Measurements from ENCODE around the gene SHD. TPM values are rescaled to one million over a fixed set of nuclear protein-coding genes. Genes with fewer than 3 reads are reported as not detected.

The SHD gene
- total RNA-seq, 1 experiment from 2014 or later = 2.0 TPM

DNA sequence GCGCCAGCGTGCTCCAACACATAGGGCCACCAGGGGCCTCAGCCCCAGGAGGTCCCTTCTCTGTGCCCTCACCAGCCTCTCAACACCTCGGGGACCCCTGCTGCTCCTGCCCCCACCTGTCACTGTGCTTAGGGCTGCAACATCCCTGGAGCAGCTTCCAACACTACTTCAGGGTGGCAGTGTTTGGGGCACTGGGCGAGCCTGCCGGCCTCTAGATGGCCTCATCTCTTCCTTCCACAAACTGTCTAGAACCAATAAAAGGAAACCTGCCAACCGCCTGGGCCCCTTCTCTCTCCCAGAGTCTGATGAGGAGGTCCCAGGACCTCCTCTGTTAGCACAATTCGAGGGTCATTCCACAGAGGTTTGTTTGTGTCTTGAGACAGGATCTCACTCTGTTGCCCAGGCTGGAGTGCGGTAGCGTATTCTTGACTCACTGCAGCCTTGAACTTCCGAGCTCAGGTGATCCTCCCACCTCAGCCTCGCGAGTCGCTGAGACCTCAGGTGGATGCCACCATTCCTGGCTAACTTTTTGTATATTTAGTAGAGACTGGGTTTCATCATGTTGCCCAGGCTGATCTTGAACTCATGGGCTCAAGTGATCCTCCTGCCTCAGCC lies 10.1 kb upstream of the SHD start:
- DNase-seq (ENCODE audit: low read depth, low spot score) = no peak
- Histone ChIP-seq H2AFZ (ENCODE audit: low read depth, low read length, poor library complexity, severe bottlenecking) (no peak overlapping the region), H3K4me1 (ENCODE audit: control insufficient read depth in 1 of 2, insufficient read depth in 2 of 2, low read length in 2 of 2) (peaks cover 0 to 7% of the 10 kb centered on the region in 2 experiments; a peak in 1 of 4 replicates), H3K27ac (ENCODE audit: low read depth, low read length) (peak overlapping the region; percentile 18; the same call in 1 of the 2 replicates), H3K4me3 (replicated peaks in 1 of 2; ENCODE audit: low read depth in 1 of 2, low read length in 2 of 2) (no peak overlapping the region), H3K9me2 (ENCODE audit: insufficient read depth) (no peaks in the 10 kb centered on the region), H3K36me3 (ENCODE audit: control insufficient read depth in 1 of 2, insufficient read depth in 2 of 2, low read length in 2 of 2) (peaks cover 2 to 14% of the 10 kb centered on the region in 2 experiments; a peak in 3 of 4 replicates), H3K27me3 (ENCODE audit: insufficient read depth, low read length) (no peaks in the 10 kb centered on the region), H3K4me2 (ENCODE audit: low read length) (no peak overlapping the region), H3K79me2 (ENCODE audit: insufficient read depth, low read length) (no peaks in the 10 kb centered on the region), H3K9me3 (ENCODE audit: control insufficient read depth in 1 of 2, insufficient read depth in 1 of 2, low read depth in 1 of 2, low read length in 2 of 2) (no peaks in the 10 kb centered on the region), H4K20me1 (ENCODE audit: insufficient read depth) (no peaks in the 10 kb centered on the region), H3K9ac (ENCODE audit: low read length) (no peak overlapping the region)
- BruUV-seq (replicated peaks) = no TSS peak
- TF ChIP-seq ZFX (IDR thresholded peaks at IDR 0.05) = no peak
- TF ChIP-seq, protein P1, sequence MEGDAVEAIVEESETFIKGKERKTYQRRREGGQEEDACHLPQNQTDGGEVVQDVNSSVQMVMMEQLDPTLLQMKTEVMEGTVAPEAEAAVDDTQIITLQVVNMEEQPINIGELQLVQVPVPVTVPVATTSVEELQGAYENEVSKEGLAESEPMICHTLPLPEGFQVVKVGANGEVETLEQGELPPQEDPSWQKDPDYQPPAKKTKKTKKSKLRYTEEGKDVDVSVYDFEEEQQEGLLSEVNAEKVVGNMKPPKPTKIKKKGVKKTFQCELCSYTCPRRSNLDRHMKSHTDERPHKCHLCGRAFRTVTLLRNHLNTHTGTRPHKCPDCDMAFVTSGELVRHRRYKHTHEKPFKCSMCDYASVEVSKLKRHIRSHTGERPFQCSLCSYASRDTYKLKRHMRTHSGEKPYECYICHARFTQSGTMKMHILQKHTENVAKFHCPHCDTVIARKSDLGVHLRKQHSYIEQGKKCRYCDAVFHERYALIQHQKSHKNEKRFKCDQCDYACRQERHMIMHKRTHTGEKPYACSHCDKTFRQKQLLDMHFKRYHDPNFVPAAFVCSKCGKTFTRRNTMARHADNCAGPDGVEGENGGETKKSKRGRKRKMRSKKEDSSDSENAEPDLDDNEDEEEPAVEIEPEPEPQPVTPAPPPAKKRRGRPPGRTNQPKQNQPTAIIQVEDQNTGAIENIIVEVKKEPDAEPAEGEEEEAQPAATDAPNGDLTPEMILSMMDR (IDR thresholded peaks at IDR 0.05 in 2 of 3, conservative IDR thresholded peaks at IDR 0.05 in 1 of 3; ENCODE audit: borderline replicate concordance in 1 of 3, insufficient read depth in 1 of 3, low read depth in 2 of 3, low read length in 2 of 3) = peak in 1 of 3 experiments; percentile 17; a peak in 1 of 6 replicates
- POLR2A ChIA-PET = no interaction called here
- CTCF ChIA-PET = no interaction called here
- RAD21 ChIA-PET (ENCODE audit: low non-redundant PET in 1 of 2, low total read pairs in 2 of 2, uncharacterized antibody in 2 of 2, unreplicated experiment in 2 of 2) = no interaction called here
- intact Hi-C loops (cut with micrococcal nuclease) = loop anchor here (10.0 kb wide), 1 partner anchor 256 kb away; no protein-coding TSS in a partner anchor
- ATAC-seq = no peak

DNA sequence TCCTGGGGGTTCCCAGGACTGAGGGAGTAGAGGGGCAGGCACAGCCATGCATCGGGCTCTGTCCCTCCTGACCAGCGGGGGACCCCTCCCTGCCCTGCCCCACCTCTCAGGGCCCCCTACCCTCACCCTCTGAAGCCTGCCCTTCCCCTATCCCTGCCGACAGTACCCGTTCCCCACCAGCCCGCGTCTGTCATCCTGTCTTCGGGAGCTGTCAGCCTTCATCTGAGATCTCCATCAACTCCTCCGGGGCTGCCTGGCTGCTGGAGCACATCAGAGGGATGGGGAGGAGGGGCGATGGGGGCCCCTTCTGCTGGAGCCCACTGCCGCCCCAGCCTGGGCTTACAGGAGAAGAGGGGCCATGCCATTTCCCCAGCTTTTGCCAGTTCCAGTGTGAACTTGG lies 6.2 kb upstream of the SHD start:
- BruUV-seq (replicated peaks) = no TSS peak
- H3K4me1 ChIP-seq (ENCODE audit: control insufficient read depth in 1 of 2, insufficient read depth in 2 of 2, low read length in 2 of 2) = no peaks in the 10 kb centered on the region
- H3K79me2 ChIP-seq (ENCODE audit: insufficient read depth, low read length) = no peaks in the 10 kb centered on the region
- H2AFZ ChIP-seq (ENCODE audit: low read depth, low read length, poor library complexity, severe bottlenecking) = no peak overlapping the region
- RAD21 ChIA-PET (ENCODE audit: low non-redundant PET in 1 of 2, low total read pairs in 2 of 2, uncharacterized antibody in 2 of 2, unreplicated experiment in 2 of 2) = no interaction called here
- ATAC-seq = no peak
- intact Hi-C loops (cut with micrococcal nuclease) = no loop called here
- peaks cover 2 to 9% of the 10 kb centered on the region in 2 experiments; a peak in 2 of 4 replicates for H3K36me3 ChIP-seq (ENCODE audit: control insufficient read depth in 1 of 2, insufficient read depth in 2 of 2, low read length in 2 of 2)
- no peak overlapping the region for H3K27ac ChIP-seq (ENCODE audit: low read depth, low read length)
- no peaks in the 10 kb centered on the region for H3K27me3 ChIP-seq (ENCODE audit: insufficient read depth, low read length)
- H3K9me3 ChIP-seq (ENCODE audit: control insufficient read depth in 1 of 2, insufficient read depth in 1 of 2, low read depth in 1 of 2, low read length in 2 of 2) = no peaks in the 10 kb centered on the region
- DNase-seq (ENCODE audit: low read depth, low spot score) = no peak
- no peak overlapping the region for H3K9ac ChIP-seq (ENCODE audit: low read length)
- H3K9me2 ChIP-seq (ENCODE audit: insufficient read depth) = no peaks in the 10 kb centered on the region
- TF ChIP-seq, protein P1 (IDR thresholded peaks at IDR 0.05 in 2 of 3, conservative IDR thresholded peaks at IDR 0.05 in 1 of 3; ENCODE audit: borderline replicate concordance in 1 of 3, insufficient read depth in 1 of 3, low read depth in 2 of 3, low read length in 2 of 3) = no peak
- TF ChIP-seq, protein P2, sequence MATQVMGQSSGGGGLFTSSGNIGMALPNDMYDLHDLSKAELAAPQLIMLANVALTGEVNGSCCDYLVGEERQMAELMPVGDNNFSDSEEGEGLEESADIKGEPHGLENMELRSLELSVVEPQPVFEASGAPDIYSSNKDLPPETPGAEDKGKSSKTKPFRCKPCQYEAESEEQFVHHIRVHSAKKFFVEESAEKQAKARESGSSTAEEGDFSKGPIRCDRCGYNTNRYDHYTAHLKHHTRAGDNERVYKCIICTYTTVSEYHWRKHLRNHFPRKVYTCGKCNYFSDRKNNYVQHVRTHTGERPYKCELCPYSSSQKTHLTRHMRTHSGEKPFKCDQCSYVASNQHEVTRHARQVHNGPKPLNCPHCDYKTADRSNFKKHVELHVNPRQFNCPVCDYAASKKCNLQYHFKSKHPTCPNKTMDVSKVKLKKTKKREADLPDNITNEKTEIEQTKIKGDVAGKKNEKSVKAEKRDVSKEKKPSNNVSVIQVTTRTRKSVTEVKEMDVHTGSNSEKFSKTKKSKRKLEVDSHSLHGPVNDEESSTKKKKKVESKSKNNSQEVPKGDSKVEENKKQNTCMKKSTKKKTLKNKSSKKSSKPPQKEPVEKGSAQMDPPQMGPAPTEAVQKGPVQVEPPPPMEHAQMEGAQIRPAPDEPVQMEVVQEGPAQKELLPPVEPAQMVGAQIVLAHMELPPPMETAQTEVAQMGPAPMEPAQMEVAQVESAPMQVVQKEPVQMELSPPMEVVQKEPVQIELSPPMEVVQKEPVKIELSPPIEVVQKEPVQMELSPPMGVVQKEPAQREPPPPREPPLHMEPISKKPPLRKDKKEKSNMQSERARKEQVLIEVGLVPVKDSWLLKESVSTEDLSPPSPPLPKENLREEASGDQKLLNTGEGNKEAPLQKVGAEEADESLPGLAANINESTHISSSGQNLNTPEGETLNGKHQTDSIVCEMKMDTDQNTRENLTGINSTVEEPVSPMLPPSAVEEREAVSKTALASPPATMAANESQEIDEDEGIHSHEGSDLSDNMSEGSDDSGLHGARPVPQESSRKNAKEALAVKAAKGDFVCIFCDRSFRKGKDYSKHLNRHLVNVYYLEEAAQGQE (IDR thresholded peaks at IDR 0.05; ENCODE audit: low read depth) = no peak
- TF ChIP-seq YY1 (IDR thresholded peaks at IDR 0.05; ENCODE audit: extremely low read depth, insufficient replicate concordance, low read depth, low read length) (no peak), EZH2 (IDR thresholded peaks at IDR 0.05) (no peak), ZNF274 (IDR thresholded peaks at IDR 0.05; ENCODE audit: low read depth, low read length) (no peak), JUND (IDR thresholded peaks at IDR 0.05) (no peak)
- TF ChIP-seq, protein P3, sequence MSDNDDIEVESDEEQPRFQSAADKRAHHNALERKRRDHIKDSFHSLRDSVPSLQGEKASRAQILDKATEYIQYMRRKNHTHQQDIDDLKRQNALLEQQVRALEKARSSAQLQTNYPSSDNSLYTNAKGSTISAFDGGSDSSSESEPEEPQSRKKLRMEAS (IDR thresholded peaks at IDR 0.05) = no peak
- H4K20me1 ChIP-seq (ENCODE audit: insufficient read depth) = no peaks in the 10 kb centered on the region
- no peak overlapping the region for H3K4me2 ChIP-seq (ENCODE audit: low read length)
- H3K4me3 ChIP-seq (replicated peaks in 1 of 2; ENCODE audit: low read depth in 1 of 2, low read length in 2 of 2) = no peak overlapping the region
- CTCF ChIA-PET = no interaction called here
- POLR2A ChIA-PET = no interaction called here

Measured in HCT116 (cell line).